ENCODE data around the gene RGS19. TPM values are rescaled to one million over a fixed set of nuclear protein-coding genes. Genes with fewer than 3 reads are reported as not detected.

RGS19 gene
- total RNA-seq, 4 donors from 2014 or later, result 12.9 to 35.7 (median 20.1) TPM

GRCh38 chr20:64064145-64064698 is 15.1 kb downstream of the RGS19 start:
- Histone ChIP-seq H3K9me3 (no peaks in the 10 kb centered on the region), H3K4me1 (peaks cover 0 to 40% (median 20%) of the 10 kb centered on the region in 4 donors), H3K27me3 (no peaks in the 10 kb centered on the region), H3K4me3 (peak overlapping the region; percentile 64 to 97 (median 80)), H3K27ac (peak overlapping the region; percentile 78 to 92 (median 82)), H3K36me3 (peaks cover 0 to 23% (median 0%) of the 10 kb centered on the region in 3 donors)
- TF ChIP-seq POLR2A (IDR thresholded peaks at IDR 0.05) (no peak), CTCF (IDR thresholded peaks at IDR 0.05) (no peak), EP300 (IDR thresholded peaks at IDR 0.05) (no peak)
- DNase-seq (ENCODE audit: low spot score in 2 of 2), result no peak
- WGBS, 2 donors, result 12 to 20% methylated on average over 10 of the region's 12 CpGs

GRCh38 chr20:64063389-64064144 is 15.8 kb downstream of the RGS19 start:
- 2% methylated on average over 26 to 38 of the region's 51 CpGs for WGBS, 2 donors
- H3K27ac ChIP-seq, result peak overlapping the region; percentile 78 to 92 (median 82)
- H3K4me1 ChIP-seq, result peaks cover 0 to 40% (median 20%) of the 10 kb centered on the region in 4 donors
- DNase-seq (ENCODE audit: low spot score in 2 of 2), result no peak
- no peaks in the 10 kb centered on the region for H3K27me3 ChIP-seq
- TF ChIP-seq EP300 (IDR thresholded peaks at IDR 0.05), result no peak
- TF ChIP-seq POLR2A (IDR thresholded peaks at IDR 0.05), result no peak
- TF ChIP-seq CTCF (IDR thresholded peaks at IDR 0.05), result no peak
- no peaks in the 10 kb centered on the region for H3K9me3 ChIP-seq
- peaks cover 0 to 16% (median 0%) of the 10 kb centered on the region in 3 donors for H3K36me3 ChIP-seq
- peak overlapping the region; percentile 64 to 97 (median 80) for H3K4me3 ChIP-seq

- Histone ChIP-seq H3K4me3 (peak within 1 kb of the TSS; percentile 64 to 97 (median 80)), H3K9me3 (no peaks in the 10 kb centered on the region), H3K36me3 (peaks cover 0 to 9% (median 0%) of the 10 kb centered on the region in 3 donors), H3K27me3 (peaks cover 0 to 4% of the 10 kb centered on the region in 2 donors), H3K4me1 (peaks cover 0 to 47% (median 20%) of the 10 kb centered on the region in 4 donors), H3K27ac (peak within 1 kb of the TSS; percentile 78 to 92 (median 82))
- DNase-seq (ENCODE audit: low spot score in 2 of 2), result peak; percentile 94
- TF ChIP-seq POLR2A (IDR thresholded peaks at IDR 0.05) (peak; percentile 36 to 61), CTCF (IDR thresholded peaks at IDR 0.05) (peak in 2 of 5 experiments; percentile 20 to 34), EP300 (IDR thresholded peaks at IDR 0.05) (peak; percentile 84 to 85)
- 1 to 9% methylated on average over 17 to 29 of the region's 85 CpGs for WGBS, 2 donors
Observed at GRCh38 chr20:64062596-64063388, 16.5 kb downstream of the RGS19 start, which contains the start of gene TCEA2. TSS of gene TCEA2 (plus strand) at chr20:64063198. CDS start at chr20:64063313, 115 bp downstream.

GRCh38 chr20:64062276-64062595 is 17.1 kb downstream of the RGS19 start:
- WGBS, 2 donors, result 50 to 82% methylated on average over 1 to 3 of the region's 5 CpGs
- H3K4me3 ChIP-seq, result peak overlapping the region; percentile 64 to 97 (median 80)

More at GRCh38 chr20:64062276-64062595, 17.1 kb downstream of the RGS19 start:
- H3K27ac ChIP-seq, result peak overlapping the region in 3 of 4 donors; percentile 80 to 88 (median 85)
- H3K4me1 ChIP-seq, result peaks cover 0 to 52% (median 20%) of the 10 kb centered on the region in 4 donors
- H3K9me3 ChIP-seq, result no peaks in the 10 kb centered on the region
- DNase-seq (ENCODE audit: low spot score in 2 of 2), result no peak
- TF ChIP-seq POLR2A (IDR thresholded peaks at IDR 0.05), result no peak
- no peak for TF ChIP-seq CTCF (IDR thresholded peaks at IDR 0.05)
- no peak for TF ChIP-seq EP300 (IDR thresholded peaks at IDR 0.05)
- H3K27me3 ChIP-seq, result peaks cover 0 to 4% of the 10 kb centered on the region in 2 donors
- H3K36me3 ChIP-seq, result peaks cover 0 to 9% (median 0%) of the 10 kb centered on the region in 3 donors
